ENCODE measurements around the gene SFN.
A peak's percentile ranks its signal among the peaks of the same experiment; 100 is the strongest.

Gene SFN

GRCh38 chr1:26862781-26863684 lies at the start of gene SFN:
SFN (plus strand) TSS chr1:26863149; CDS start chr1:26863213, 64 bp downstream.
- peak; percentile 51 for DNase-seq (ENCODE audit: low spot score)

GRCh38 chr1:26814377-26814776 lies 48.6 kb upstream of the SFN start:
- no peak for TF ChIP-seq CTCF (IDR thresholded peaks at IDR 0.05; ENCODE audit: extremely low read depth, missing control alignments)

More at GRCh38 chr1:26862781-26863684, at the start of gene SFN:
- peak; percentile 30 for TF ChIP-seq CTCF (IDR thresholded peaks at IDR 0.05; ENCODE audit: extremely low read depth, missing control alignments)

GRCh38 chr1:26814893-26815292 lies 48.1 kb upstream of the SFN start:
- no peak for DNase-seq (ENCODE audit: low spot score)
- TF ChIP-seq CTCF (IDR thresholded peaks at IDR 0.05; ENCODE audit: extremely low read depth, missing control alignments), result no peak

More at GRCh38 chr1:26814377-26814776, 48.6 kb upstream of the SFN start:
- no peak for DNase-seq (ENCODE audit: low spot score)

GRCh38 chr1:26820784-26821269 lies 42.1 kb upstream of the SFN start:
- TF ChIP-seq CTCF (IDR thresholded peaks at IDR 0.05; ENCODE audit: extremely low read depth, missing control alignments), result no peak
- peak; percentile 89 for DNase-seq (ENCODE audit: low spot score)

GRCh38 chr1:26822737-26823395 lies 40.1 kb upstream of the SFN start:
- TF ChIP-seq CTCF (IDR thresholded peaks at IDR 0.05; ENCODE audit: extremely low read depth, missing control alignments), result no peak
- DNase-seq (ENCODE audit: low spot score), result no peak

- no peak for DNase-seq (ENCODE audit: low spot score)
- no peak for TF ChIP-seq CTCF (IDR thresholded peaks at IDR 0.05; ENCODE audit: extremely low read depth, missing control alignments)
These were observed 38.2 kb upstream of the SFN start for GRCh38 chr1:26824731-26825130.
